HEK293 (cell line): ENCODE measurements around the gene AMT.

Experiments
- CTCF ChIA-PET: fragments of 350-600 bp; formaldehyde crosslinking; extraction: SDS; loops from one replicate; lab custom pipeline; 2021; ENCODE audit warnings: antibody characterized with exemption; lab: Yijun Ruan, JAX
- POLR2A ChIA-PET: fragments of 300-600 bp; formaldehyde crosslinking; extraction: SDS; loops from one replicate; lab custom pipeline; 2020; ENCODE audit warnings: antibody characterized with exemption, inconsistent platforms; lab: Yijun Ruan, JAX
- H3K27ac ChIP-seq: fragments of 200-500 bp; sonication (Bioruptor generic); 2 replicates; pipeline ENCODE4 v1.5.1; 2014; ENCODE audit warnings: low read depth, low read length, control low read depth, inconsistent platforms; ENCODE audit errors: extremely low read depth
- H3K36me3 ChIP-seq, 2 experiments: fragments of 200-500 bp in 1 of 2; sonication (Bioruptor generic) in 1 of 2; 1 replicate in 1 of 2; 2 replicates in 1 of 2; pipeline ENCODE4 v1.5.1; 2014 to 2017; ENCODE audit warnings: inconsistent platforms in 2 of 2, low read length in 2 of 2; ENCODE audit not compliant: control insufficient read depth in 2 of 2, insufficient read depth in 1 of 2
- H3K4me1 ChIP-seq: fragments of 200-500 bp; sonication (Bioruptor generic); 2 replicates; pipeline ENCODE4 v1.5.1; 2014; ENCODE audit warnings: mild to moderate bottlenecking, low read length, inconsistent platforms; ENCODE audit not compliant: control insufficient read depth, insufficient read depth
- H3K4me3 ChIP-seq: 2 replicates; pipeline ENCODE4 v1.5.1; 2011; ENCODE audit warnings: low read depth, mild to moderate bottlenecking, control low read depth, low read length, moderate library complexity
- H3K9me3 ChIP-seq: fragments of 200-500 bp; sonication (Bioruptor generic); 2 replicates; pipeline ENCODE4 v1.5.1; 2014; ENCODE audit warnings: low read depth, low read length, inconsistent platforms; ENCODE audit not compliant: control insufficient read depth, insufficient read depth
- FEZF1 ChIP-seq: fragments of 450-650 bp; formaldehyde crosslinking; IDR thresholded peaks from 2 replicates; pipeline ENCODE4 v1.5.1; 2016; ENCODE audit warnings: missing biosample characterization, missing genetic modification characterization
- GLI2 ChIP-seq: fragments of 450-650 bp; formaldehyde crosslinking; IDR thresholded peaks from 2 replicates; pipeline ENCODE4; 2017; ENCODE audit warnings: missing biosample characterization, missing genetic modification characterization, low read depth, borderline replicate concordance
- GLIS2 ChIP-seq: fragments of 450-650 bp; formaldehyde crosslinking; IDR thresholded peaks from 2 replicates; pipeline ENCODE4 v1.5.1; 2016; ENCODE audit warnings: missing biosample characterization, missing genetic modification characterization
- MZF1 ChIP-seq: fragments of 450-650 bp; formaldehyde crosslinking; IDR thresholded peaks from 2 replicates; pipeline ENCODE4 v1.5.1; 2017; ENCODE audit warnings: missing biosample characterization, missing genetic modification characterization, borderline replicate concordance
- PBX3 ChIP-seq: sonication (generic); formaldehyde crosslinking; IDR thresholded peaks from 2 replicates; pipeline ENCODE4 v1.8.1; 2022; ENCODE audit warnings: mild to moderate bottlenecking, moderate library complexity, missing genetic modification reagents
- TCF7L2 ChIP-seq: IDR thresholded peaks from 2 replicates; pipeline ENCODE4 v1.6.1; 2011; ENCODE audit warnings: low read depth, mild to moderate bottlenecking, inconsistent platforms, low read length, moderate library complexity, borderline replicate concordance
- TSHZ1 ChIP-seq: fragments of 450-650 bp; formaldehyde crosslinking; IDR thresholded peaks from 2 replicates; pipeline ENCODE4 v1.5.1; 2016; ENCODE audit warnings: missing biosample characterization, missing genetic modification characterization, borderline replicate concordance
- YY1 ChIP-seq: fragments of 450-650 bp; formaldehyde crosslinking; IDR thresholded peaks from 2 replicates; pipeline ENCODE4 v1.5.1; 2018; ENCODE audit warnings: missing biosample characterization, missing genetic modification characterization
- ZBTB8A ChIP-seq: fragments of 450-650 bp; formaldehyde crosslinking; IDR thresholded peaks from 2 replicates; pipeline ENCODE4 v1.5.1; 2016; ENCODE audit warnings: missing biosample characterization, missing genetic modification characterization
- ZNF18 ChIP-seq: fragments of 450-650 bp; formaldehyde crosslinking; IDR thresholded peaks from 2 replicates; pipeline ENCODE4 v1.5.1; 2016; ENCODE audit warnings: missing biosample characterization, missing genetic modification characterization
- ZNF214 ChIP-seq: fragments of 450-650 bp; formaldehyde crosslinking; IDR thresholded peaks from 2 replicates; pipeline ENCODE4 v1.5.1; 2017; ENCODE audit warnings: missing biosample characterization, mild to moderate bottlenecking, missing genetic modification characterization, borderline replicate concordance
- ZNF266 ChIP-seq: fragments of 450-650 bp; formaldehyde crosslinking; IDR thresholded peaks from 2 replicates; pipeline ENCODE4 v1.5.1; 2016; ENCODE audit warnings: missing biosample characterization, missing genetic modification characterization, low read depth
- ZNF335 ChIP-seq: fragments of 450-650 bp; formaldehyde crosslinking; conservative IDR thresholded peaks from 2 replicates; pipeline ENCODE4 v1.5.1; 2016; ENCODE audit warnings: missing biosample characterization, missing genetic modification characterization
- ZNF37A ChIP-seq: fragments of 450-650 bp; IDR thresholded peaks from 2 replicates; pipeline ENCODE4 v1.5.1; 2018; ENCODE audit warnings: missing biosample characterization, missing genetic modification characterization
- ZNF433 ChIP-seq: fragments of 450-650 bp; formaldehyde crosslinking; IDR thresholded peaks from 2 replicates; pipeline ENCODE4 v1.5.1; 2016; ENCODE audit warnings: missing biosample characterization, missing genetic modification characterization, low read depth
- ZNF529 ChIP-seq: fragments of 450-650 bp; formaldehyde crosslinking; IDR thresholded peaks from 2 replicates; pipeline ENCODE4 v1.5.1; 2017; ENCODE audit warnings: missing genetic modification characterization, missing biosample characterization; ENCODE audit not compliant: insufficient replicate concordance
- ZNF555 ChIP-seq: fragments of 450-650 bp; formaldehyde crosslinking; conservative IDR thresholded peaks from 2 replicates; pipeline ENCODE4 v1.5.1; 2017; ENCODE audit warnings: missing biosample characterization, mild to moderate bottlenecking, missing genetic modification characterization, inconsistent platforms
- ZNF610 ChIP-seq: fragments of 450-650 bp; formaldehyde crosslinking; IDR thresholded peaks from 2 replicates; pipeline ENCODE4 v1.5.1; 2016; ENCODE audit warnings: missing biosample characterization, missing genetic modification characterization, borderline replicate concordance
- ZNF660 ChIP-seq: fragments of 450-650 bp; IDR thresholded peaks from 2 replicates; pipeline ENCODE4 v1.5.1; 2018; ENCODE audit warnings: missing biosample characterization, mild to moderate bottlenecking, missing genetic modification characterization
- ZNF830 ChIP-seq: fragments of 450-650 bp; IDR thresholded peaks from 2 replicates; pipeline ENCODE4 v1.5.0; 2018; ENCODE audit warnings: missing biosample characterization, missing genetic modification characterization, low read depth, mild to moderate bottlenecking, moderate library complexity
- ZSCAN18 ChIP-seq: fragments of 450-650 bp; formaldehyde crosslinking; IDR thresholded peaks from 2 replicates; pipeline ENCODE4 v1.5.1; 2016; ENCODE audit warnings: missing biosample characterization, missing genetic modification characterization
- ZSCAN30 ChIP-seq: fragments of 450-650 bp; IDR thresholded peaks from 2 replicates; pipeline ENCODE4 v1.5.1; 2018; ENCODE audit warnings: missing biosample characterization, mild to moderate bottlenecking, missing genetic modification characterization, moderate library complexity

AMT gene

GRCh38 chr3:49388289-49388820 is 33.9 kb downstream of the AMT start:
- TF ChIP-seq MZF1 (no peak), TSHZ1 (tag by site-specific recombination) (no peak), ZNF830 (no peak), FEZF1 (tag by site-specific recombination) (no peak), TCF7L2 (no peak), ZNF529 (tag by site-specific recombination) (no peak), ZNF433 (no peak), ZNF660 (tag by site-specific recombination) (no peak), ZNF214 (tag by site-specific recombination) (no peak), YY1 (no peak), ZNF266 (no peak), ZNF555 (no peak), GLI2 (tag by site-specific recombination) (no peak), ZNF335 (tag by site-specific recombination) (no peak), ZNF610 (tag by site-specific recombination) (no peak)
- no peaks in the 10 kb centered on the region for H3K9me3 ChIP-seq
- no peak overlapping the region for H3K27ac ChIP-seq
- peaks cover 0 to 3% of the 10 kb centered on the region in 2 experiments; a peak in 2 of 3 replicates for H3K36me3 ChIP-seq
- POLR2A ChIA-PET, result interaction anchor here (1.3 kb wide), 1 partner anchor 24 kb away, joined by 3 read pairs; the partner anchor contains the start of genes RHOA and TCTA
- CTCF ChIA-PET, result interaction anchor here (0.9 kb wide), 1 partner anchor 48 kb away, joined by 3 read pairs; the partner anchor contains the start of gene USP4
- H3K4me3 ChIP-seq, result no peak overlapping the region
- no peaks in the 10 kb centered on the region for H3K4me1 ChIP-seq

- ChIA-PET POLR2A (no interaction called here), CTCF (no interaction called here)
- H3K9me3 ChIP-seq, result no peaks in the 10 kb centered on the region
- no peak overlapping the region for H3K27ac ChIP-seq
- H3K4me3 ChIP-seq, result no peak overlapping the region
- H3K4me1 ChIP-seq, result no peaks in the 10 kb centered on the region
- TF ChIP-seq PBX3 (CRISPR knock-in tag) (no peak), ZSCAN18 (tag by site-specific recombination) (no peak), ZSCAN30 (tag by site-specific recombination) (no peak), ZBTB8A (tag by site-specific recombination) (no peak), ZNF37A (no peak), ZNF18 (tag by site-specific recombination) (no peak), GLIS2 (no peak)
- TF ChIP-seq, all 188 proteins: peak for 0
- H3K36me3 ChIP-seq, result peaks cover 0 to 3% of the 10 kb centered on the region in 2 experiments; a peak in 2 of 3 replicates
These were observed 34.6 kb downstream of the AMT start for GRCh38 chr3:49387721-49388120.
